ENCODE measurements around the gene MDC1. TPM values are rescaled to one million over a fixed set of nuclear protein-coding genes. Genes with fewer than 3 reads are reported as not detected.

MDC1 gene
- total and polyA plus RNA-seq, 2 of the 13 experiments (the other 11 are each of a cell fraction or from before 2014, with no cell fraction given), result 8.4 to 14.0 TPM

GRCh38 chr6:30742316-30743098, 25.4 kb upstream of the MDC1 start, which contains the start of gene FLOT1 (continued):
- TF ChIP-seq ATRX (CRISPR knock-in tag; IDR thresholded peaks at IDR 0.05; ENCODE audit: borderline replicate concordance), result no peak
- no peak for TF ChIP-seq TBP (CRISPR knock-in tag; IDR thresholded peaks at IDR 0.05)
- peak; percentile 28; the same call in 1 of the 2 replicates for TF ChIP-seq ARID3A (IDR thresholded peaks at IDR 0.05; ENCODE audit: low read depth, low read length)
- TF ChIP-seq, protein P1, sequence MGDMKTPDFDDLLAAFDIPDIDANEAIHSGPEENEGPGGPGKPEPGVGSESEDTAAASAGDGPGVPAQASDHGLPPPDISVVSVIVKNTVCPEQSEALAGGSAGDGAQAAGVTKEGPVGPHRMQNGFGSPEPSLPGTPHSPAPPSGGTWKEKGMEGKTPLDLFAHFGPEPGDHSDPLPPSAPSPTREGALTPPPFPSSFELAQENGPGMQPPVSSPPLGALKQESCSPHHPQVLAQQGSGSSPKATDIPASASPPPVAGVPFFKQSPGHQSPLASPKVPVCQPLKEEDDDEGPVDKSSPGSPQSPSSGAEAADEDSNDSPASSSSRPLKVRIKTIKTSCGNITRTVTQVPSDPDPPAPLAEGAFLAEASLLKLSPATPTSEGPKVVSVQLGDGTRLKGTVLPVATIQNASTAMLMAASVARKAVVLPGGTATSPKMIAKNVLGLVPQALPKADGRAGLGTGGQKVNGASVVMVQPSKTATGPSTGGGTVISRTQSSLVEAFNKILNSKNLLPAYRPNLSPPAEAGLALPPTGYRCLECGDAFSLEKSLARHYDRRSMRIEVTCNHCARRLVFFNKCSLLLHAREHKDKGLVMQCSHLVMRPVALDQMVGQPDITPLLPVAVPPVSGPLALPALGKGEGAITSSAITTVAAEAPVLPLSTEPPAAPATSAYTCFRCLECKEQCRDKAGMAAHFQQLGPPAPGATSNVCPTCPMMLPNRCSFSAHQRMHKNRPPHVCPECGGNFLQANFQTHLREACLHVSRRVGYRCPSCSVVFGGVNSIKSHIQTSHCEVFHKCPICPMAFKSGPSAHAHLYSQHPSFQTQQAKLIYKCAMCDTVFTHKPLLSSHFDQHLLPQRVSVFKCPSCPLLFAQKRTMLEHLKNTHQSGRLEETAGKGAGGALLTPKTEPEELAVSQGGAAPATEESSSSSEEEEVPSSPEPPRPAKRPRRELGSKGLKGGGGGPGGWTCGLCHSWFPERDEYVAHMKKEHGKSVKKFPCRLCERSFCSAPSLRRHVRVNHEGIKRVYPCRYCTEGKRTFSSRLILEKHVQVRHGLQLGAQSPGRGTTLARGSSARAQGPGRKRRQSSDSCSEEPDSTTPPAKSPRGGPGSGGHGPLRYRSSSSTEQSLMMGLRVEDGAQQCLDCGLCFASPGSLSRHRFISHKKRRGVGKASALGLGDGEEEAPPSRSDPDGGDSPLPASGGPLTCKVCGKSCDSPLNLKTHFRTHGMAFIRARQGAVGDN (CRISPR knock-in tag; IDR thresholded peaks at IDR 0.05), result peak; percentile 96
- peak; percentile 57 for TF ChIP-seq CBX1 (IDR thresholded peaks at IDR 0.05; ENCODE audit: low read depth)
- TF ChIP-seq ZNF33A (CRISPR knock-in tag; IDR thresholded peaks at IDR 0.05; ENCODE audit: borderline replicate concordance), result peak; percentile 96; the same call in 1 of the 2 replicates
- TF ChIP-seq, protein P2, sequence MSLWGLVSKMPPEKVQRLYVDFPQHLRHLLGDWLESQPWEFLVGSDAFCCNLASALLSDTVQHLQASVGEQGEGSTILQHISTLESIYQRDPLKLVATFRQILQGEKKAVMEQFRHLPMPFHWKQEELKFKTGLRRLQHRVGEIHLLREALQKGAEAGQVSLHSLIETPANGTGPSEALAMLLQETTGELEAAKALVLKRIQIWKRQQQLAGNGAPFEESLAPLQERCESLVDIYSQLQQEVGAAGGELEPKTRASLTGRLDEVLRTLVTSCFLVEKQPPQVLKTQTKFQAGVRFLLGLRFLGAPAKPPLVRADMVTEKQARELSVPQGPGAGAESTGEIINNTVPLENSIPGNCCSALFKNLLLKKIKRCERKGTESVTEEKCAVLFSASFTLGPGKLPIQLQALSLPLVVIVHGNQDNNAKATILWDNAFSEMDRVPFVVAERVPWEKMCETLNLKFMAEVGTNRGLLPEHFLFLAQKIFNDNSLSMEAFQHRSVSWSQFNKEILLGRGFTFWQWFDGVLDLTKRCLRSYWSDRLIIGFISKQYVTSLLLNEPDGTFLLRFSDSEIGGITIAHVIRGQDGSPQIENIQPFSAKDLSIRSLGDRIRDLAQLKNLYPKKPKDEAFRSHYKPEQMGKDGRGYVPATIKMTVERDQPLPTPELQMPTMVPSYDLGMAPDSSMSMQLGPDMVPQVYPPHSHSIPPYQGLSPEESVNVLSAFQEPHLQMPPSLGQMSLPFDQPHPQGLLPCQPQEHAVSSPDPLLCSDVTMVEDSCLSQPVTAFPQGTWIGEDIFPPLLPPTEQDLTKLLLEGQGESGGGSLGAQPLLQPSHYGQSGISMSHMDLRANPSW (CRISPR knock-in tag; IDR thresholded peaks at IDR 0.05; ENCODE audit: borderline replicate concordance), result peak; percentile 93
- TF ChIP-seq, protein P3, sequence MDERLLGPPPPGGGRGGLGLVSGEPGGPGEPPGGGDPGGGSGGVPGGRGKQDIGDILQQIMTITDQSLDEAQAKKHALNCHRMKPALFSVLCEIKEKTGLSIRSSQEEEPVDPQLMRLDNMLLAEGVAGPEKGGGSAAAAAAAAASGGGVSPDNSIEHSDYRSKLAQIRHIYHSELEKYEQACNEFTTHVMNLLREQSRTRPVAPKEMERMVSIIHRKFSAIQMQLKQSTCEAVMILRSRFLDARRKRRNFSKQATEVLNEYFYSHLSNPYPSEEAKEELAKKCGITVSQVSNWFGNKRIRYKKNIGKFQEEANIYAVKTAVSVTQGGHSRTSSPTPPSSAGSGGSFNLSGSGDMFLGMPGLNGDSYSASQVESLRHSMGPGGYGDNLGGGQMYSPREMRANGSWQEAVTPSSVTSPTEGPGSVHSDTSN (CRISPR knock-in tag; IDR thresholded peaks at IDR 0.05), result 0 out of 2 replicates have a peak, but pooled peaks have one; percentile 21
- no peak; the same call in 1 of the 2 replicates for TF ChIP-seq HBP1 (CRISPR knock-in tag; IDR thresholded peaks at IDR 0.05; ENCODE audit: low read depth)
- peak; percentile 27; the same call in 1 of the 2 replicates for TF ChIP-seq ZNF33B (CRISPR knock-in tag; IDR thresholded peaks at IDR 0.05)
- TF ChIP-seq RARG (CRISPR knock-in tag; IDR thresholded peaks at IDR 0.05; ENCODE audit: low read depth), result no peak
- peak; percentile 87 for TF ChIP-seq TSC22D2 (CRISPR knock-in tag; IDR thresholded peaks at IDR 0.05; ENCODE audit: borderline replicate concordance)
- TF ChIP-seq, protein P4, sequence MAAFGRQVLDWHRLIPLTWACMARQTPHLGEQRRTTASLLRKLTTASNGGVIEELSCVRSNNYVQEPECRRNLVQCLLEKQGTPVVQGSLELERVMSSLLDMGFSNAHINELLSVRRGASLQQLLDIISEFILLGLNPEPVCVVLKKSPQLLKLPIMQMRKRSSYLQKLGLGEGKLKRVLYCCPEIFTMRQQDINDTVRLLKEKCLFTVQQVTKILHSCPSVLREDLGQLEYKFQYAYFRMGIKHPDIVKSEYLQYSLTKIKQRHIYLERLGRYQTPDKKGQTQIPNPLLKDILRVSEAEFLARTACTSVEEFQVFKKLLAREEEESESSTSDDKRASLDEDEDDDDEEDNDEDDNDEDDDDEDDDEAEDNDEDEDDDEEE (CRISPR knock-in tag; IDR thresholded peaks at IDR 0.05), result peak; percentile 36; the same call in 1 of the 2 replicates
- TF ChIP-seq RAD21 (CRISPR knock-in tag; IDR thresholded peaks at IDR 0.05), result peak; percentile 64
- TF ChIP-seq ZNF577 (CRISPR knock-in tag; IDR thresholded peaks at IDR 0.05; ENCODE audit: borderline replicate concordance, low read depth), result no peak; the same call in 1 of the 2 replicates

Measured in HepG2 (cell line).